ENCODE data around the gene DAPK3. TPM values are rescaled to one million over a fixed set of nuclear protein-coding genes. Genes with fewer than 3 reads are reported as not detected.
A peak's percentile ranks its signal among the peaks of the same experiment; 100 is the strongest.
"Not testable (repeated sequence)": the region's sequence is repeated elsewhere in the genome, so short reads cannot be mapped to it uniquely, and the experiment has no call there.

The DAPK3 gene
- total and polyA plus RNA-seq, 8 donors: 35.6 to 70.7 (median 44.1) TPM

DNA sequence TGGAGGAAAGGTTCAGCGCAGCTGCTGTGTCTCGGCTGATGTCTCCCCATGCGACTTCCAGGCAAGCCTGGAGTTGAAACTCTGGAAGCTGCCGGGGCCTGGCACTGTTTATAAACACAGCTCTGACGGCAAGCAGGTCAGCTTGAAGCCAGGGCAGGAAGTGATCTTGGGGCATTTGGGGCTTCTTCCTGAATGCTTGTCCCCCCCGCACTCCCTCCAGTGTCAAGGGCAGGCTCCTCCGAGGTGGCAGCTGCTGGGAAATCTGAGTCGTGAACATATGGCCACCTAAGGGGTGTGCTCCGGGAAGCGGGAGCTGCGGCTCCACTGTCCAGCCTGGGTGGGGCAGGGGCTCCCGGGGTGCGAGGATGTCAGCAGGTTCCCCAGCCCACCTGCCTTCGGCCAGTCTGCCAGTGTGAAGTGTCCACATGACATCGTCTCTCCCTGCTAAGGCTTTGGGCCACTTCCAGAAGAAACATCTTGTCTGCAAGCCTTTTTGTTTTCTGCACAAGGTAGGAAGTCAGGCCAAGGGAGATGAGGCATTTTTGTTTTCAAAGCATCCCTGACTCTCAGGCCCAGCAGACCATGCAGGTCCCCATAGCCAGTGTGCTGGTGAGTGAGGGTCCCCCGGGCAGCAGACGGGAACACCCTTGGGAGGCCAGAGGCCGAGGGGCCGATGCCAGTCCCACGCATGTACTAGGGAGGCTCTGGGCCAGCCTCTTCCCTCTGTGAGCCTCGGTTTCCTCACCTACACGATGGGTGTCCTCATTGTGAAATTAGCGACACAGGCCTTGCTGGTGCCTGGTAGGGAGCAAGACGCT, 39.3 kb upstream of the DAPK3 start:
- Histone ChIP-seq H3K4me1 (peaks cover 11 to 56% of the 10 kb centered on the region in 2 donors), H3K36me3 (peaks cover 0 to 36% of the 10 kb centered on the region in 2 donors), H3K27me3 (no peaks in the 10 kb centered on the region), H3K9me3 (no peaks in the 10 kb centered on the region), H3K27ac (peak overlapping the region in 1 of 2 donors; percentile 8), H3K4me3 (no peak overlapping the region)
- intact Hi-C loops (cut with DNase I): no loop called here
- TF ChIP-seq, protein P1, sequence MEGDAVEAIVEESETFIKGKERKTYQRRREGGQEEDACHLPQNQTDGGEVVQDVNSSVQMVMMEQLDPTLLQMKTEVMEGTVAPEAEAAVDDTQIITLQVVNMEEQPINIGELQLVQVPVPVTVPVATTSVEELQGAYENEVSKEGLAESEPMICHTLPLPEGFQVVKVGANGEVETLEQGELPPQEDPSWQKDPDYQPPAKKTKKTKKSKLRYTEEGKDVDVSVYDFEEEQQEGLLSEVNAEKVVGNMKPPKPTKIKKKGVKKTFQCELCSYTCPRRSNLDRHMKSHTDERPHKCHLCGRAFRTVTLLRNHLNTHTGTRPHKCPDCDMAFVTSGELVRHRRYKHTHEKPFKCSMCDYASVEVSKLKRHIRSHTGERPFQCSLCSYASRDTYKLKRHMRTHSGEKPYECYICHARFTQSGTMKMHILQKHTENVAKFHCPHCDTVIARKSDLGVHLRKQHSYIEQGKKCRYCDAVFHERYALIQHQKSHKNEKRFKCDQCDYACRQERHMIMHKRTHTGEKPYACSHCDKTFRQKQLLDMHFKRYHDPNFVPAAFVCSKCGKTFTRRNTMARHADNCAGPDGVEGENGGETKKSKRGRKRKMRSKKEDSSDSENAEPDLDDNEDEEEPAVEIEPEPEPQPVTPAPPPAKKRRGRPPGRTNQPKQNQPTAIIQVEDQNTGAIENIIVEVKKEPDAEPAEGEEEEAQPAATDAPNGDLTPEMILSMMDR (IDR thresholded peaks at IDR 0.05): no peak
- DNase-seq (no peak), ATAC-seq (no peak)

DNA sequence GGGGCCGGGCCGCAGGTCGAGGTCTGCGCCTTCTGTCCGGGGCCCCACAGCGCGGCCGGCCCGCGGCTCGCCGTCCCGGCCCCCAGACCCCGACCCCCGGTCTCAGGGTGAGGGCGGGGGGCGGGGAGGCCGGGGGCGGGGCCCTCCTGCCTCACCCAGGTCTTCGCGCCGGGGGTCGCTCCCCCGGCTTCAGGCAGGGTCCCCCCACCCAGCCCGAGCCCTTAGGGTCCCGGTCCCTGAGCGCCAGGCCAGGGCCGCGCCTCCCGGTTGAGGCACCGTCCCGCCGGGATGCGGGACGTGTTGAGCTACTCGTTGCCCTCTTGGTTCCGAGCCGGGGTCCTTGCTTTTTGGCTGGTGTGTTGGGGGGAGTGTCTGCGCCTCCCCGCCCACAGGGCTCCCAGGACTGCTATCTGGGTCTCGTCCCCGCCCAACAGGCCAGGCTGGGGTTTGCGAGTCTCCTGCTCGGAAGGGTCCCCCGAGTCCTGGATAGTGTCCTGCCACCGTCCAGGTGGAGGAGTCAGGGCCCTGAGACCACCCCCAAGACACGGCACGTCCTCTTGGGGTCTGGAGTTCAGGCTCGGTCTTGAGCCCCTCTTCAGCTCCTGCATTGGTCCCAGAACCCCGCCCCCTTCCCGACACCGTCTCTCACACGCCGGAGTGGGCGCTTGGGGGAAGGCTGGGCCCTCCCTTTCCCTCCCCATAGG, 37.1 kb upstream of the DAPK3 start:
- TF ChIP-seq, protein P1 (IDR thresholded peaks at IDR 0.05): no peak
- no peaks in the 10 kb centered on the region for H3K27me3 ChIP-seq
- peaks cover 11 to 45% of the 10 kb centered on the region in 2 donors for H3K4me1 ChIP-seq
- DNase-seq (no peak), ATAC-seq (no peak)
- peaks cover 0 to 14% of the 10 kb centered on the region in 2 donors for H3K36me3 ChIP-seq
- H3K4me3 ChIP-seq: peak overlapping the region; percentile 75 to 97
- peak overlapping the region; percentile 56 to 82 for H3K27ac ChIP-seq
- intact Hi-C loops (cut with DNase I): no loop called here
- H3K9me3 ChIP-seq: no peaks in the 10 kb centered on the region

GRCh38 chr19:4007021-4007835, 36.3 kb upstream of the DAPK3 start, which contains the start of gene PIAS4:
Gene PIAS4 (plus strand): TSS chr19:4007736. CDS start chr19:4007761, 25 bp downstream.
- peaks cover 11 to 45% of the 10 kb centered on the region in 2 donors for H3K4me1 ChIP-seq
- peak; percentile 95 to 98 (median 98) for DNase-seq
- no peaks in the 10 kb centered on the region for H3K9me3 ChIP-seq
- TF ChIP-seq, protein P1 (IDR thresholded peaks at IDR 0.05): peak in 1 of 2 donors; percentile 16
- H3K27me3 ChIP-seq: no peaks in the 10 kb centered on the region
- H3K36me3 ChIP-seq: peaks cover 0 to 11% of the 10 kb centered on the region in 2 donors
- peak; percentile 97 for ATAC-seq
- H3K27ac ChIP-seq: peak within 1 kb of the TSS; percentile 82
- intact Hi-C loops (cut with DNase I): no loop called here
- H3K4me3 ChIP-seq: peak within 1 kb of the TSS; percentile 75 to 97

DNA sequence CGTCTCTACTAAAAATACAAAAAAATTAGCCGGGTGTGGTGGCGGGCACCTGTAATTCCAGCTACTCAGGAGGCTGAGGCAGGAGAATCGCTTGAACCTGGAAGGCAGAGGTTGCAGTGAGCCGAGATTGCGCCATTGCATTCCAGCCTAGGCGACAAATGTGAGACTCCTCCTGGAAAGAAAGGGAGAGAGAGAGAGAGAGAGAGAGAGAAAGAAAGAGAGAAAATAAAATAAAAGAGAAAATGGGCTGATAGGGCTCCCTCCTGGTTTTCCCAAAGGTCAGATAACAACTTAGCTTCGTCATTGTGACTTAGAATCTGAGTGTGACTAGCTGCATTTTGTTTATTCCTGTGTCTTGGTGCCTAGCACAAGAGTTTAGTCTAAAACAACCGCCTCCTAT, 34.5 kb upstream of the DAPK3 start:
- H3K27ac ChIP-seq; intact Hi-C loops (cut with DNase I); H3K9me3 ChIP-seq; H3K27me3 ChIP-seq; H3K4me3 ChIP-seq; DNase-seq; ATAC-seq; H3K36me3 ChIP-seq: not testable (repeated sequence)
- peaks cover 11 to 36% of the 10 kb centered on the region in 2 donors for H3K4me1 ChIP-seq

DNA sequence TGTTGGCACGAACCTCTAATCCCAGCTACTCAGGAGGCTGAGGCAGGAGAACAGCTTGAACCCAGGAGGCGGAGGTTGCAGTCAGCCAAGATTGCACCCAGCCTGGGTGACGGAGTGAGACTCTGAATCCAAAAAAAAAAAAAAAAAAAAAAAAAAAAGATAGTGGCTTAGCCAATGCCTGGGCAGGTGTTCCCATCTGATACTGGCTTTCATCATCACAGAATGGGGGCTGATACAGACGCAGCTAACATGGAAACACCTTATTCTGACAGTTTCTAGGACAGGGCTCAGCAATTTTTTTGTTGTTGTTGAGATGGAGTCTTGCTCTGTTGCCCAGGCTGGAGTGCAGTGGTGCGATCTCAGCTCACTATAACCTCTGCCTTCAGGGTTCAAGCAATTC, 29.9 kb upstream of the DAPK3 start:
- H3K4me1 ChIP-seq; H3K27ac ChIP-seq; intact Hi-C loops (cut with DNase I); DNase-seq; H3K27me3 ChIP-seq; H3K36me3 ChIP-seq; H3K9me3 ChIP-seq; H3K4me3 ChIP-seq; ATAC-seq: not testable (repeated sequence)

GRCh38 chr19:3998667-3999412, 27.9 kb upstream of the DAPK3 start:
- H3K27me3 ChIP-seq; H3K36me3 ChIP-seq; H3K4me3 ChIP-seq; H3K9me3 ChIP-seq; H3K4me1 ChIP-seq; H3K27ac ChIP-seq; ATAC-seq; intact Hi-C loops (cut with DNase I): not testable (repeated sequence)
- DNase-seq: peak in 1 of 4 donors; percentile 55
